Activated CD8-positive, alpha-beta memory T cell treated with anti-CD3 and anti-CD28 coated beads for 48 hours (primary cell): ENCODE results near the gene CAMSAP1.

Source experiments
- DNase-seq, 3 experiments: peaks; one replicate each; pipeline ENCODE4 v3.0.0-alpha.2; 2020; ENCODE audit warnings: low read depth in 2 of 3, low spot score in 2 of 3

Gene CAMSAP1

GRCh38 chr9:135762921-135763320 is 144.4 kb downstream of the CAMSAP1 start:
- DNase-seq = no peak

- DNase-seq = no peak
Measured at GRCh38 chr9:135761845-135762168, 145.5 kb downstream of the CAMSAP1 start.

DNA sequence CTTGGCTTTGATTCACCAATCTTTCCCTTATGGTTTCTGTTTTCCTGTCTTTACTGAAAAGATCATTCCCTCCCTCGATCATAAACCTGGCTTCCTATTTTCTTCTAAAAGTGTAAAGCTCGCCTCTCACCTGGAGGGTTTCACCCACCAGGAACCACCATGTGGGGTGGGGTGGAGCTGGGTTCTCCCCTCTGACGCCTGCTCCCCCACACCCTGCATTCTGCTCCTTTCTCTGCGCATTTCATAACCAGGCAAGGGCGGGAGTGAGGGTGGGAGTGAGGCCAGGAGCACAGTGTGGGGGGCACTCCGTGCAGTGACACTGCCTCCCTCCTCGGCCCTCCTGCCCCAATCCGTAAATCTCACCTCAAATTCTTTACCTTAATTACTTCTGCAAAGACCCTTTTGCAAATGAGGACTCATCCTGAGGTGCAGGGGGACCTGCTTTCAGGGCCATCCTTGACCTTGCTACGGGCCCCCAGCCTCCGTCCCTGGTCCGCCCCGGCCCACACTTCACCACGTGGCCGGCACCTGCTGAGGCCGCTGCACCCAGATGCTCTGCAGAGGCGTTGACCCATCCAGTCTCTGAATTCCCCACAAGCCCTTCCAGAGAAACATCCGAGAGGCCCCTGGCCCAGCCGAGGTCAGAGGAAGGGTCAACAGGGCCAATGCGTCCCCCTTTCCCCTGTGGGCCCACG is 146.0 kb downstream of the CAMSAP1 start:
- DNase-seq = no peak

DNA sequence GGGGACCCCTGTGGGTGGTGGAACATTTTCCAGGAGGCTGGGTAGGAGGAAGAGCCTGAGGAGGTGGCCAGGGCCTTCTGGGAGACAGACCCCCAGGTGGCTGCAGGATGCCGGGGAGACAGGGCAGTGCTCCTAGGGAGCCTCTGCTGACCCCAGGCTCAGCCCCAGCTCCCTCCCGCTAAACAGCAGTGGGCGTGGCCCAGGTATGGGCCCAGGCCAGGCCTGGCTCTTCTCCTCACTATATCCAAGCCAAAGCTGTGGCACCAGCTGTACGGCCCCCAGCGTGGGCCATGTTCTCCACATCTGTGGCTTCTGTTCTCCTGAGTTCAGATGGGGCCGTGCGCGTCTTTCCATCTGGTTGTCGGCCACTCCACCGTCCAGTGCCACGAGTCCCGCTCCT is 146.9 kb downstream of the CAMSAP1 start:
- no peak for DNase-seq

- DNase-seq = no peak
Measured at GRCh38 chr9:135759676-135760300, 147.6 kb downstream of the CAMSAP1 start.

- DNase-seq = no peak
Measured at GRCh38 chr9:135758870-135759269, 148.5 kb downstream of the CAMSAP1 start.
